H1 (cell line): ENCODE measurements around the gene XYLB. TPM values are rescaled to one million over a fixed set of nuclear protein-coding genes. Genes with fewer than 3 reads are reported as not detected.

Experiments
- BACH1 ChIP-seq: IDR thresholded peaks from 2 replicates; pipeline ENCODE4 v1.6.1; 2012; ENCODE audit warnings: low read length, improper control_type of control experiment
- CHD1 ChIP-seq: IDR thresholded peaks from 2 replicates; pipeline ENCODE4 v1.6.1; 2012; ENCODE audit warnings: low read depth, low read length, improper control_type of control experiment
- FOSL1 ChIP-seq: IDR thresholded peaks from 2 replicates; pipeline ENCODE4 v1.6.1; 2011; ENCODE audit warnings: mild to moderate bottlenecking, low read depth, low read length, moderate library complexity; ENCODE audit not compliant: insufficient read depth
- KDM5A ChIP-seq: fragments of 200-600 bp; IDR thresholded peaks from 2 replicates; pipeline ENCODE4 v1.7.1; 2012; ENCODE audit warnings: mild to moderate bottlenecking, low read length, inconsistent platforms, mixed read lengths
- SAP30 ChIP-seq: fragments of 300-600 bp; sonication (generic); IDR thresholded peaks from 2 replicates; pipeline ENCODE4 v1.7.1; 2012; ENCODE audit warnings: low read length, moderate library complexity, mild to moderate bottlenecking, inconsistent platforms; ENCODE audit not compliant: insufficient read depth, insufficient replicate concordance
- SP4 ChIP-seq: IDR thresholded peaks from 2 replicates; pipeline ENCODE4 v1.6.1; 2012; ENCODE audit warnings: low read length, inconsistent platforms
- polyA plus RNA-seq, 7 experiments: library from polyadenylated mRNA; depleted of rRNA in 3 of 7; stranded (reverse) in 5 of 7; unstranded in 2 of 7; fragments of >200 nt in 5 of 7; fragments of 200-250 nt in 2 of 7; gene quantifications; 1 replicate in 5 of 7; 2 replicates in 1 of 7; 4 replicates in 1 of 7; pipeline versions ENCODE4 v1.2.1 to v1.2.3, GENCODE V29; 2011 to 2013; ENCODE audit warnings: missing spikeins in 2 of 7, mixed read lengths in 2 of 7
- total RNA-seq: library from RNA; stranded (reverse); fragmentation: NEBNext Ultra II Directional; extraction: Animal tissue kit (Norgen Biotek cat#: 25700); gene quantifications from 2 replicates; pipeline ENCODE4 v1.2.1, GENCODE V29; 2021

The XYLB gene
- total and polyA plus RNA-seq, 2 of the 8 experiments (the other 6 are each of a cell fraction or from before 2014, with no cell fraction given), result 1.7 to 5.5 TPM

- TF ChIP-seq FOSL1 (no peak), SAP30 (no peak), KDM5A (no peak), CHD1 (no peak), BACH1 (no peak), SP4 (no peak)
- TF ChIP-seq, all 59 proteins: peak for 0
Observed at GRCh38 chr3:38386992-38387750, 40.6 kb downstream of the XYLB start (continued).
